Neural crest cell (in vitro differentiated cells): Measurements from ENCODE around the gene ATP2A2. TPM values are rescaled to one million over a fixed set of nuclear protein-coding genes. Genes with fewer than 3 reads are reported as not detected.

Source experiments
- DNase-seq: peaks from one replicate; pipeline ENCODE4 v3.0.0; 2021; ENCODE audit warnings: low read depth, mixed read lengths, low spot score
- H3K27ac Mint-ChIP-seq: one replicate; pipeline ENCODE4 v1.8.0; 2021; ENCODE audit warnings: mild to moderate bottlenecking, mixed read lengths; ENCODE audit not compliant: unreplicated experiment
- H3K27me3 Mint-ChIP-seq: 2 replicates; pipeline ENCODE4 v1.8.0; 2021; ENCODE audit warnings: low read depth, mild to moderate bottlenecking, mixed read lengths
- H3K36me3 Mint-ChIP-seq: 2 replicates; pipeline ENCODE4 v1.8.0; 2021; ENCODE audit warnings: low read depth, mild to moderate bottlenecking, mixed read lengths
- H3K4me1 Mint-ChIP-seq: 2 replicates; pipeline ENCODE4 v1.8.0; 2021; ENCODE audit warnings: mixed read lengths
- H3K4me3 Mint-ChIP-seq: one replicate; pipeline ENCODE4 v1.8.0; 2021; ENCODE audit warnings: mild to moderate bottlenecking, mixed read lengths
- H3K9me3 Mint-ChIP-seq: 2 replicates; pipeline ENCODE4 v1.8.0; 2021; ENCODE audit warnings: mixed read lengths
- CTCF ChIP-seq: fragments of 200-600 bp; sonication (generic); conservative IDR thresholded peaks from 2 replicates; pipeline ENCODE4 v1.5.0; 2021; ENCODE audit warnings: antibody characterized with exemption, mild to moderate bottlenecking
- total RNA-seq: library from RNA; stranded (reverse); gene quantifications from 2 replicates; pipeline ENCODE4 v1.2.1, GENCODE V29; 2021

Gene ATP2A2
- total RNA-seq, 1 donor from 2014 or later, result 242 TPM

- H3K4me3 Mint-ChIP-seq, result no peak overlapping the region
- H3K9me3 Mint-ChIP-seq, result no peaks in the 10 kb centered on the region
- TF ChIP-seq CTCF, result no peak
- no peak overlapping the region for H3K27ac Mint-ChIP-seq
- no peak for DNase-seq
- no peaks in the 10 kb centered on the region for H3K27me3 Mint-ChIP-seq
- no peaks in the 10 kb centered on the region for H3K4me1 Mint-ChIP-seq
- no peaks in the 10 kb centered on the region for H3K36me3 Mint-ChIP-seq
Observed at GRCh38 chr12:110367181-110367864, 86.3 kb downstream of the ATP2A2 start.

GRCh38 chr12:110369992-110370391 is 88.9 kb downstream of the ATP2A2 start:
- H3K27me3 Mint-ChIP-seq, result no peaks in the 10 kb centered on the region
- H3K4me1 Mint-ChIP-seq, result no peaks in the 10 kb centered on the region
- no peak for DNase-seq
- TF ChIP-seq CTCF, result no peak
- H3K4me3 Mint-ChIP-seq, result no peak overlapping the region
- no peaks in the 10 kb centered on the region for H3K9me3 Mint-ChIP-seq
- H3K27ac Mint-ChIP-seq, result no peak overlapping the region
- H3K36me3 Mint-ChIP-seq, result peaks cover under 1% of the 10 kb centered on the region

- no peak for DNase-seq
Observed at GRCh38 chr12:110370732-110371231, 89.7 kb downstream of the ATP2A2 start.

GRCh38 chr12:110371408-110372055 is 90.5 kb downstream of the ATP2A2 start:
- H3K4me1 Mint-ChIP-seq, result no peaks in the 10 kb centered on the region
- no peaks in the 10 kb centered on the region for H3K9me3 Mint-ChIP-seq
- TF ChIP-seq CTCF, result no peak
- peaks cover 8% of the 10 kb centered on the region for H3K36me3 Mint-ChIP-seq
- H3K27me3 Mint-ChIP-seq, result no peaks in the 10 kb centered on the region
- DNase-seq, result no peak
- H3K4me3 Mint-ChIP-seq, result no peak overlapping the region
- H3K27ac Mint-ChIP-seq, result no peak overlapping the region

More at GRCh38 chr12:110370732-110371231, 89.7 kb downstream of the ATP2A2 start:
- no peak for TF ChIP-seq CTCF
- Mint-ChIP-seq H3K9me3 (no peaks in the 10 kb centered on the region), H3K4me3 (no peak overlapping the region), H3K4me1 (no peaks in the 10 kb centered on the region), H3K36me3 (peaks cover 5% of the 10 kb centered on the region), H3K27me3 (no peaks in the 10 kb centered on the region), H3K27ac (no peak overlapping the region)

- Mint-ChIP-seq H3K4me1 (no peaks in the 10 kb centered on the region), H3K4me3 (no peak overlapping the region), H3K36me3 (peaks cover 8% of the 10 kb centered on the region), H3K27me3 (no peaks in the 10 kb centered on the region), H3K9me3 (no peaks in the 10 kb centered on the region), H3K27ac (no peak overlapping the region)
- no peak for DNase-seq
- TF ChIP-seq CTCF, result no peak
Observed at GRCh38 chr12:110372056-110372425, 91.0 kb downstream of the ATP2A2 start.
